H1 (cell line): ENCODE data around the gene PLCB1.

Source experiments
- CEBPB ChIP-seq: IDR thresholded peaks from 2 replicates; pipeline ENCODE4 v1.6.1; 2012; ENCODE audit warnings: low read depth, low read length
- CTCF ChIP-seq, 3 experiments: IDR thresholded peaks; 1 replicate in 2 of 3; 2 replicates in 1 of 3; pipeline versions ENCODE4 v1.5.1 to v1.6.1; 2011; ENCODE audit warnings: low read length in 3 of 3, mild to moderate bottlenecking in 3 of 3, inconsistent platforms in 2 of 3, low read depth in 1 of 3, moderate library complexity in 1 of 3; ENCODE audit not compliant: insufficient read depth in 1 of 3; ENCODE audit errors: control extremely low read depth in 1 of 3
- POLR2AphosphoS5 ChIP-seq: IDR thresholded peaks from 2 replicates; pipeline ENCODE4 v1.6.1; 2011; ENCODE audit warnings: low read depth, low read length
- SIX5 ChIP-seq: IDR thresholded peaks from 2 replicates; pipeline ENCODE4 v1.6.1; 2011; ENCODE audit warnings: mild to moderate bottlenecking, low read depth, low read length
- TAF1 ChIP-seq: IDR thresholded peaks from 2 replicates; pipeline ENCODE4 v1.6.1; 2011; ENCODE audit warnings: mild to moderate bottlenecking, low read depth, low read length

- TF ChIP-seq SIX5 (no peak), TAF1 (no peak), POLR2AphosphoS5 (no peak), CTCF (IDR thresholded peaks at IDR 0.05; ENCODE audit: control extremely low read depth in 1 of 3, insufficient read depth in 1 of 3, low read depth in 1 of 3, low read length in 3 of 3) (peak in 2 of 3 experiments; percentile 35 to 38; a peak in 3 of 4 replicates), CEBPB (no peak)
These were observed 532.7 kb downstream of the PLCB1 start for GRCh38 chr20:8664778-8665177.
